ENCODE measurements around the gene GABPA.

Gene GABPA

GRCh38 chr21:25734904-25735645, at the start of gene GABPA, which contains the start of gene ATP5PF (continued):
- no peak for TF ChIP-seq REST (tag by site-specific recombination; IDR thresholded peaks at IDR 0.05)
- TF ChIP-seq ZFHX2 (tag by site-specific recombination; conservative IDR thresholded peaks at IDR 0.05) = peak; percentile 97
- 0 out of 2 replicates have a peak, but pooled peaks have one; percentile 7 for TF ChIP-seq ZSCAN4 (tag by site-specific recombination; IDR thresholded peaks at IDR 0.05)
- no peak for TF ChIP-seq MZF1 (tag by site-specific recombination; IDR thresholded peaks at IDR 0.05; ENCODE audit: borderline replicate concordance)
- TF ChIP-seq ZNF76 (tag by site-specific recombination; IDR thresholded peaks at IDR 0.05; ENCODE audit: borderline replicate concordance, low read depth) = peak; percentile 95
- no peak for TF ChIP-seq INSM2 (tag by site-specific recombination; IDR thresholded peaks at IDR 0.05)
- no peak for TF ChIP-seq ZNF670 (tag by site-specific recombination; IDR thresholded peaks at IDR 0.05; ENCODE audit: low read depth)
- TF ChIP-seq EGR2 (tag by site-specific recombination; IDR thresholded peaks at IDR 0.05; ENCODE audit: low read depth) = peak; percentile 96
- TF ChIP-seq CTCF (tag by site-specific recombination; IDR thresholded peaks at IDR 0.05) = peak; percentile 65
- TF ChIP-seq ZNF169 (tag by site-specific recombination; IDR thresholded peaks at IDR 0.05) = no peak
- 0 out of 2 replicates have a peak, but pooled peaks have one; percentile 15 for TF ChIP-seq ZNF366 (tag by site-specific recombination; conservative IDR thresholded peaks at IDR 0.05)
- no peak for TF ChIP-seq ZNF654 (tag by site-specific recombination; IDR thresholded peaks at IDR 0.05; ENCODE audit: low read depth)
- peak; percentile 28; the same call in 1 of the 2 replicates for TF ChIP-seq OVOL3 (tag by site-specific recombination; IDR thresholded peaks at IDR 0.05)
- no peak for TF ChIP-seq ZNF48 (tag by site-specific recombination; IDR thresholded peaks at IDR 0.05)
- TF ChIP-seq ZNF114 (tag by site-specific recombination; IDR thresholded peaks at IDR 0.05) = no peak
- no peak for TF ChIP-seq ZNF223 (tag by site-specific recombination; IDR thresholded peaks at IDR 0.05)
- no peak for TF ChIP-seq ZNF280D (tag by site-specific recombination; IDR thresholded peaks at IDR 0.05)
- no peak for TF ChIP-seq ZNF830 (tag by site-specific recombination; IDR thresholded peaks at IDR 0.05; ENCODE audit: low read depth)
- TF ChIP-seq ZXDB (tag by site-specific recombination; IDR thresholded peaks at IDR 0.05) = peak; percentile 84
- TF ChIP-seq ZNF791 (tag by site-specific recombination; IDR thresholded peaks at IDR 0.05) = no peak
- peak; percentile 25; the same call in 1 of the 2 replicates for TF ChIP-seq KLF17 (tag by site-specific recombination; IDR thresholded peaks at IDR 0.05)
- 0 out of 2 replicates have a peak, but pooled peaks have one; percentile 39 for TF ChIP-seq ZSCAN18 (tag by site-specific recombination; IDR thresholded peaks at IDR 0.05)
- 0 out of 2 replicates have a peak, but pooled peaks have one; percentile 21 for TF ChIP-seq ZNF792 (tag by site-specific recombination; IDR thresholded peaks at IDR 0.05)
- peak; percentile 93 for TF ChIP-seq SP2 (tag by site-specific recombination; IDR thresholded peaks at IDR 0.05)

All from HEK293 (cell line).